DMS79 (cell line): ENCODE data around the gene ZBTB32.
"Not testable (repeated sequence)": the region's sequence is repeated elsewhere in the genome, so short reads cannot be mapped to it uniquely, and the experiment has no call there.

Experiments
- DNase-seq: peaks from one replicate; lab custom pipeline; 2025; lab: John Stamatoyannopoulos, UW

ZBTB32 gene

GRCh38 chr19:35720648-35721047 lies 16.3 kb downstream of the ZBTB32 start:
- no peak for DNase-seq

GRCh38 chr19:35721374-35721773 lies 17.0 kb downstream of the ZBTB32 start:
- DNase-seq, result no peak

GRCh38 chr19:35722461-35722860 lies 18.1 kb downstream of the ZBTB32 start:
- DNase-seq, result no peak

- DNase-seq, result no peak
Observed at GRCh38 chr19:35722897-35723296, 18.5 kb downstream of the ZBTB32 start.

GRCh38 chr19:35723671-35724070 lies 19.3 kb downstream of the ZBTB32 start:
- DNase-seq, result no peak

- not testable (repeated sequence) for DNase-seq
Observed at GRCh38 chr19:35724132-35724531, 19.8 kb downstream of the ZBTB32 start.

GRCh38 chr19:35724560-35724959 lies 20.2 kb downstream of the ZBTB32 start:
- DNase-seq, result no peak

GRCh38 chr19:35725216-35725861 lies 21.0 kb downstream of the ZBTB32 start:
- DNase-seq, result no peak

- DNase-seq, result no peak
Observed at GRCh38 chr19:35727053-35727955, 22.9 kb downstream of the ZBTB32 start.

- DNase-seq, result no peak
Observed at GRCh38 chr19:35727956-35728706, 23.8 kb downstream of the ZBTB32 start.

GRCh38 chr19:35729021-35729420 lies 24.7 kb downstream of the ZBTB32 start:
- DNase-seq, result no peak

- DNase-seq, result no peak
Observed at GRCh38 chr19:35729763-35730162, 25.4 kb downstream of the ZBTB32 start.

GRCh38 chr19:35730326-35730725 lies 26.0 kb downstream of the ZBTB32 start:
- no peak for DNase-seq

GRCh38 chr19:35731353-35731752 lies 27.0 kb downstream of the ZBTB32 start:
- no peak for DNase-seq

GRCh38 chr19:35731779-35732405 lies 27.5 kb downstream of the ZBTB32 start:
- no peak for DNase-seq

GRCh38 chr19:35732540-35733179 lies 28.3 kb downstream of the ZBTB32 start:
- DNase-seq, result no peak

- no peak for DNase-seq
Observed at GRCh38 chr19:35733180-35734125, 29.1 kb downstream of the ZBTB32 start.

GRCh38 chr19:35734273-35734672 lies 29.9 kb downstream of the ZBTB32 start:
- DNase-seq, result no peak

GRCh38 chr19:35734889-35735288 lies 30.5 kb downstream of the ZBTB32 start:
- no peak for DNase-seq
